ENCODE measurements around the gene KRTAP10-11.

DNA sequence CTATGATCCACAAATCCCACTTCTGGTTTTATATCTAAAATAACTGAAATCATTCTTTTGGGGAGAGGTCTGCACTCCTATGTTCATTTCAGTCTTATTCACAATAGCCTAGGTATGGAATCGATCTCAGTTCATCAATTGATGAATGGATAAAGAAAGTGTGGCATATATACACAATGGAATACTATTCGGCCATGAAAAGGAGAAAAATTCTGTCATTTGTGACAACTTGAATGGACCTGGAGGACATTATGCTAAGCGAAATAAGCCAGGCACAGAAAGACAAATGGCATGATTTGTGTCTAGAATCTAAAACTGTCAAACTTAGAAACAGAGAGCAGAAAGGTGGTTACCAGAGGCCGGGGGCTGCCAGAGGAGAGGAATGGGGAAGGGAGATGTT is 39.7 kb upstream of the KRTAP10-11 start:
- no peak for TF ChIP-seq EZH2 (optimal IDR thresholded peaks at IDR 0.05; ENCODE audit: low read depth, low read length)
- TF ChIP-seq, protein P1, sequence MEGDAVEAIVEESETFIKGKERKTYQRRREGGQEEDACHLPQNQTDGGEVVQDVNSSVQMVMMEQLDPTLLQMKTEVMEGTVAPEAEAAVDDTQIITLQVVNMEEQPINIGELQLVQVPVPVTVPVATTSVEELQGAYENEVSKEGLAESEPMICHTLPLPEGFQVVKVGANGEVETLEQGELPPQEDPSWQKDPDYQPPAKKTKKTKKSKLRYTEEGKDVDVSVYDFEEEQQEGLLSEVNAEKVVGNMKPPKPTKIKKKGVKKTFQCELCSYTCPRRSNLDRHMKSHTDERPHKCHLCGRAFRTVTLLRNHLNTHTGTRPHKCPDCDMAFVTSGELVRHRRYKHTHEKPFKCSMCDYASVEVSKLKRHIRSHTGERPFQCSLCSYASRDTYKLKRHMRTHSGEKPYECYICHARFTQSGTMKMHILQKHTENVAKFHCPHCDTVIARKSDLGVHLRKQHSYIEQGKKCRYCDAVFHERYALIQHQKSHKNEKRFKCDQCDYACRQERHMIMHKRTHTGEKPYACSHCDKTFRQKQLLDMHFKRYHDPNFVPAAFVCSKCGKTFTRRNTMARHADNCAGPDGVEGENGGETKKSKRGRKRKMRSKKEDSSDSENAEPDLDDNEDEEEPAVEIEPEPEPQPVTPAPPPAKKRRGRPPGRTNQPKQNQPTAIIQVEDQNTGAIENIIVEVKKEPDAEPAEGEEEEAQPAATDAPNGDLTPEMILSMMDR (IDR thresholded peaks at IDR 0.05; ENCODE audit: low read length), result no peak

All from MM.1S (cell line).